NCI-H510A treated with DMSO at 0.1 percent for 48 hours (cell line): ENCODE results near the gene RBCK1.
A peak's percentile ranks its signal among the peaks of the same experiment; 100 is the strongest.
"Not testable (repeated sequence)": the region's sequence is repeated elsewhere in the genome, so short reads cannot be mapped to it uniquely, and the experiment has no call there.

Experiments used
- DNase-seq: peaks from one replicate; lab custom pipeline; 2025; lab: John Stamatoyannopoulos, UW

The RBCK1 gene

GRCh38 chr20:437787-438486, 29.8 kb downstream of the RBCK1 start:
- DNase-seq = no peak

GRCh38 chr20:438571-439469, 30.7 kb downstream of the RBCK1 start:
- no peak for DNase-seq

DNA sequence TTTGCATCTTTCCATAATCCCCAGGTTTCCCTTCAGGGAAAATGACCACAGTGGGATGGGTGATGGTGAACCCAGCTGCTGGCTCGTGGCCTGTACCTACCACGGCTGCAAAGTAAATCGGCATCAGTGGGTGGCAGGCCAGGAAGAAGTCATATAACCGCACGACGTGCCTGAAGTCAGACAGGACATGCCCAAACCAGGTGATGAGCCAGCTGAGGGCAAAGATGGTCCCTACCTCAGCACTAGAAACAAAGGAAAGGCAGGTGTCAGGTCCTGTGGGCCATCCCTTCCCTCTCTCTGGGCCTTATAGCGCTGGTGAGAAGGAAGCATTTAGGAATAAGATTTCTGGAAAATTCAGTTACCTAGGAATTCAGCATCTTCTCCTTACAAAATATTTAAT, 32.0 kb downstream of the RBCK1 start:
- no peak for DNase-seq

GRCh38 chr20:440636-441035, 32.5 kb downstream of the RBCK1 start:
- DNase-seq = no peak

DNA sequence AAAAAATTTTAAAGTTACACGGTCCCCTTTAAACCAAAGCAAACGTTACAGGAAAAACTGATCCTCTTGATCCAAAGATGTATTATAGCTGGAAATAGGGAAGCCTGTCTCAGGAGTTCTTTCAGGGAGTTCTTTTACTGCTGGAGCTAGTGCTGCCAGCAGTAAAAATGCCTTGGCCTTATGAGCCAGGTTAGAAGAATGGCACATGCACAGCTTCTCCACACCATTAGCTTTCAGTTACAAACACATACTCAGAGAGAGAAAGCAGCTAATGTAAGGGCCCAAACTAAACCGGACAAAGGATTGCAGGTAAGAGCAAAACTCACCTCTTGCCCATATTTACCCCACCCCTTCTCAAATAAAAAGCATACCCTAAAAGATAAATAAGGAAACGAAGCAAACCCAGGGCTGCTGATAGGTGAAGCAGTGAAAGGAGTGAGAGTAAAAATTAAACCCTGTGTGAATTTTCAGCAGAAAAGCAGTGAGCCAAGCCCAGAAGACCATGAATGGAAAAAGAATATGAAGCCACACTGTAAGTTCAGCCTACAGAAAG, 35.2 kb downstream of the RBCK1 start:
- no peak for DNase-seq

DNA sequence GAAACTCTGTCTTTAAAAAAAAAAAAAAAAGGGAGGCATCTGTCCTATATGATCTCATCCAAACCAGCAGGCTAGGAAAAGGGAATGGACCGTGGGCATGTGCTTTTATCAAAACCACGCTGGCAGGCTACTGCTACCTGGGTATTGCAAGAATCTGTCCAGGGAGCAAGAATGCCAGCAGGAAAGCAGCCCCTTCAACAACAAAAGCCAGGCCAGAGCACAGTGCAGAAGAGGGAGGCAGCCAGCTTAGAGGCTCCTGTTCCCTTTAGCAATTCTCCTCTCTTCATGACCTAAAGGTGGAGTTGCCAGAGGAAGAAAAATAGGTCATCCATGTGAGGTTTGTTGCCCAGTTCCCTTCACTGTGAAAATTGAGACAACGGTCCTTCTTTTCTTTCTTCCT, 36.0 kb downstream of the RBCK1 start:
- DNase-seq = no peak

DNA sequence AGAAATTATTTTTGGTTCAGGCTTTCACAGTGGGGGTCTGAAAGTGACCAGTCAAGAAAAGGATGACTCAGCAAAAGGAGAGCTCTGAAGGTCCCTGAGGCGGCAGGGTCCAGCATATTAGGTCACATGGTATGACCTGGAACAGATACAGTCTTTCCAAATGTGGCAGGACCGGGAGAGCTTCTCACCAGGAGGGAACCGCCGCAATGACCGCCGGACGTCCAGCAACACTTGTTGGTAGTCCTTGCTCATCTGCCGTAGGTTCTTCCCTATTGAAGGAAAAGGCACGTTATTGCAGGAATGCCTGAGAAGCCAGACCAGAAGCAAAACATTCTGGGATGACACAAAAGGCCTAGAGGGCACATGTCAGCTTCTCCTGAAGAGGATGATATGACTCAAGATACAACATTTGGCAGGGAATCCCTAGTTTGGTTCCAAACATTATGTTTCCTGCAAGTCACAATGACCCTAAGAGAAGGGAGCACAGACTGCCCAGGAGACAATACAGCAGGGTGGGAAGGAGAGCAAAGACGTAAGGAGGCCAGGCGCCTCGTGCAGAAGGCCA, 36.8 kb downstream of the RBCK1 start:
- DNase-seq = no peak

- no peak for DNase-seq
These were observed 37.6 kb downstream of the RBCK1 start for GRCh38 chr20:445514-446336.

- not testable (repeated sequence) for DNase-seq
These were observed 43.9 kb downstream of the RBCK1 start for GRCh38 chr20:452021-452420.

- DNase-seq = no peak
These were observed 46.9 kb downstream of the RBCK1 start for GRCh38 chr20:454951-455350.

DNA sequence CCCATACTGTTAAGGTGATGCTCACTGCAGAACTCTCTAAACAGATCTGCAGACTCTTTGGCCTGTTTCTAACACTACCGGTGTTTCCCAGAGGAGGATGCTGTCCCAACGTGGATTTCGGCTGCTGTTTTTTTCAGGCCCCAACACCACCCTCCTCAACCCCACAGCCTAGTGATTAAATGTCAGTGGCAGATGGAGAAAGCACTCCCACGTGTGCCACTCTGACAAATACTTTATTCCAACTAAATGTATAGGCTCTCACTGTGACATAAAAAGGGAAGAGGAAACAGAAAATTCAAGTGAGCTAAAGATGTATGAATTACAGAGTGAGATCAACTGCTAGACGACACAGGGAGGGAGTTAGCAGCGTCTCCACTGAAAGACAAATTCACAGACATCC, 50.7 kb downstream of the RBCK1 start:
- no peak for DNase-seq

DNA sequence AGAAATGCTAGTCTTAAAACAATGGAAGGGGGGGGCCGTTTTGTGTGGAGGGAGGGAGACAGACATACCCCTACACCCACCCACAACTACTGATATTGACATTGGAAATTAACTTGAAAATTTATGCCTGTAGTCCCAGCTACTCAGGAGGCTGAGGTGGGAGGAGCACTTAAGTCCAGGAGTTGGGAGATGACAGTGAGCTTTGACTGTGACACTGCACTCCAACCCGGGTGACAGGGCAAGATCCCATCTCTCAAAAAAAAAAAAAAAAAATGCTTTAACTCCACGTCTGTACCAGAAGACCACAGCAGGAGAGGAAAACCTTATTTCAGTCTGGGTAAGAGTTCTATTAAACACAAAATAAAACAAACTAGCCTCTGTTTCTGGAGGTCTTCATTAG, 52.1 kb downstream of the RBCK1 start:
- no peak for DNase-seq

GRCh38 chr20:460707-461106, 52.6 kb downstream of the RBCK1 start:
- DNase-seq = no peak

- DNase-seq = peak; percentile 73
These were observed 53.4 kb downstream of the RBCK1 start for GRCh38 chr20:461254-462198.

DNA sequence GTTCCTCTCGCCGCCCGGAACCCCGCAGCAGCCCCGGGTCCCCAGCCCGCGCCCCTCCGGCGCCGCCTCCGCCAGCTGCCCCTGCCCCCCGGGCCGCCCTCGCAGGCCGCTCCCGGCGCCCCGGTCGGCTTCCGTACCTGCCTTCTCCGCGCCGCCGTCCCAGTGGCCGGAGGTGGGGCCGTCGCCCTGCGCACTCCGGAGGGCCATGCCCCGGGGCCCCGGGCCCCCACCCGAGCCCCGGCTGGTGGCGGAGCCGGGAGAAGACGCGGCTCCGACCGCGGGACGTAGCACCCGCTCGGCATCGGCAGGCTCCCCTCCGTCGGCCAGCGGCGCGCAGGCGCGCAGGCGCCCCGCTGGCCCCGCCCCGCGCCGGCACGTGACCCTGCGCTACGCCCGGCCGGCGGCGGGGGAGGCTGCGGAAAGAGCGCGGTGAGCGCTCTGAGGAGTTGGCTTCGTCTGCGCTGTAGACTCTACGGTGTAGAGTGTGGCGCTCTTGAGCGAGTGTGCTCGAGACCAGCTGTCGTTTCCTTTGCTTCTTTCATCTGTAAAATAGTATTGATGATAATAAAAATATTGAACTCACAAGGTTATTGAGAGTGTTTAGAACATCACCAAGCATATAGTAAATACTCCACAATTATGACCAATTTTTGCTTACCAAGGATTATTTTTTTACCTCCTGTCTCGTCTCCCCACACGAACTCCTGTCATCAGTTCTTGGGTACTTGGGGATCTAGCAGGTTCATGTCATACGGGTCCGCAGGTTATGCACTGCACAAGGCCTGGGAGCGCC, 54.3 kb downstream of the RBCK1 start, which contains the start of gene TBC1D20:
Gene TBC1D20 (minus strand): TSS at position 335 of the 793 bp plus-strand sequence. CDS start 128 bp downstream, at position 207.
- peak; percentile 89 for DNase-seq

DNA sequence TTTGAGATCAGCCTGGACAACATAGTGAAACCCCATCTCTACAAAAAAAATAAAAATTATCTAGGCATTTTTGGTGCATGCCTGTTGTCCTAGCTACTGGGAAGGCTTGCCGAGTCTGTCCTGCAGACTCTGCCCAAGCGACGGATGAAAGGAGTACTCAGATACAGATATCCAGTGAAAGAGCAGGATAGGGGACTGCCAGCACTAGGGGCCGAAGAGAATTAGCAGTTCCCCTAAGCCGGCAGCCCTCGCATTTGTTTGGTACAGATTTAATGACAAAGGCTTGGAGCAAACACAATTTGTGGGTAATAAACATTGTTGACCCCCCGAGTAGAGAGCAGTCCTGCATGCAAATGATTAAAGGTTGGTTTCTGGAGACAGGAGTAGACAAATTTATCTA, 59.7 kb downstream of the RBCK1 start:
- DNase-seq = no peak

DNA sequence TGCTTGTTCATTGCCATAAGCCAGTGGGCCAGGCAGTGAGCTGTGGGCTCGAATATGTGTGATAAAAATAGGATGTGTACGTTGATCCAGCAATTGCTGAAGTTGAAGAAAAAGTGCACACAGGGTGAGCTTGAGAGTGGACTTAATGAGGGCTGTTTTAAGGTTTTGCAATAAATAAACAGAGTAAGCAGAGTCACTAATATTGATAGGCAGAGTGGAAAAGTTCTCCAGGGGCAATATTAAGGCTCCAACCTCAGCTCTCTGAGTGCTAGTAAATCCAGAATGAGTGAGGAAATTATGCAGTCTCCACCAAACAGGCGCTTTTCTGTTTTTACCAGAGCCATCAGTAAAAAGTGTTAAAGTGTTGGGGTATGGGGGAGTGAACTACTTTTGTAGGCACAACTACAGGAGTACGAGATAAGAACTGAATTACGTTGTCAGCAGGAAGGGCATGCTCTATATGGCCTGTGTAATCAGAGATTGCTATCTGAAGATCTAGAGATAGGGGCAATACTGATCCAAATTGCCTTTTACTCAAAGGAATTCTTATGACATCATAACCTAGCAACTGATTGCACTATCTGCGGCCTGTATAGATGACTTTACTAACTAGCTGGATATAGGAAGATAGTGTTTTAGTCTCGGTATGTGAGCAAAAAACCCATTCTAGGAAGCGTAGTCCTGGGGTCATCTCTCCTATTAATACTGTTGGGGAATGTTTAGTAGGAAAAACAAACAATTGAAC, 61.8 kb downstream of the RBCK1 start:
- DNase-seq = no peak

DNA sequence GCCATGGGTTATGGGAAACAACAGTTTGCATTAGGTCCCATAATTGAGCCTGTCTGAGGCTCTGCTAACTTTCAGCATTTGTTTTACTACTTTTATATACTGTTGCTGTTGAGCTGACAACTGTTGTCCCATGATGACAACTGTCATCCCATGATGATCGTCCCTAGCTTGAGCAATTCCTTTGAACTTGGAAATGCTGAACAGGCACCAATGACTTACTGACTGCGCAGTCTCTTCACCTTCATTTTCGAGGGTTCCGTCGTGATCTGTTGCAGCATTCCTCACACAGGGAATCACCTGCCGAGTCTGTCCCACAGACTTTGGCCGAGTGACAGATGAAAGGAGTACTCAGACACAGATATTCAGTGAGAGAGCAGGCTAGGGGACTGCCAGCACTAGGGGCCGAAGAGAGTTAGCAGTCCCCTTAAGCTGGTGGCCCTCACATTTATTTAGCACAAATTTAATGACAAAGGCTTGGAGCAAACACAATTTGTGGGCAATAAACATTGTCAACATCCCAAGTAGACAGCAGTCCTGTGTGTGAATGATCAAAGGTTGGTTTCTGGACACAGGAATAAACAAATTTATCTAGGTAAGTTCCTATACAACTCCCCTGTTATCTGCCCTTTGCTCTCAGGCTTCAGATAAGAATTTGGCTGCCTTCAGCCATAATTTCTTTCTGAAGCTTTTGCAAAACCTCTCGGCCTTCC, 64.2 kb downstream of the RBCK1 start:
- DNase-seq = no peak
